Astrocyte (in vitro differentiated cells and primary cell): Measurements from ENCODE around the gene TMEM235. TPM values are rescaled to one million over a fixed set of nuclear protein-coding genes. Genes with fewer than 3 reads are reported as not detected.

Experiments used
- DNase-seq: peaks from one replicate; pipeline ENCODE4 v3.0.0-alpha.2; 2010; ENCODE audit warnings: low read depth
- FAIRE-seq: peaks from 2 replicates; lab custom pipeline; 2011; peaks lifted over from hg19 to GRCh38; lab: Jason Lieb, UNC
- H2AFZ ChIP-seq: 2 replicates; pipeline ENCODE4 v1.6.0; 2012; ENCODE audit warnings: low read depth, low read length, inconsistent platforms
- H3K27ac ChIP-seq: 2 replicates; pipeline ENCODE4 v1.5.1; 2011; ENCODE audit warnings: low read depth, low read length, inconsistent platforms
- H3K27me3 ChIP-seq: 2 replicates; pipeline ENCODE4 v1.6.0; 2011; ENCODE audit warnings: low read length, inconsistent platforms; ENCODE audit not compliant: insufficient read depth
- H3K36me3 ChIP-seq: 2 replicates; pipeline ENCODE4 v1.5.1; 2011; ENCODE audit warnings: low read length, inconsistent platforms; ENCODE audit not compliant: insufficient read depth
- H3K4me1 ChIP-seq: 2 replicates; pipeline ENCODE4 v1.5.1; 2011; ENCODE audit warnings: low read length, inconsistent platforms; ENCODE audit not compliant: insufficient read depth
- H3K4me2 ChIP-seq: 2 replicates; pipeline ENCODE4 v1.6.0; 2012; ENCODE audit warnings: low read length, inconsistent platforms
- H3K4me3 ChIP-seq: 2 replicates; pipeline ENCODE4 v1.5.1; 2011; ENCODE audit warnings: low read depth, mild to moderate bottlenecking, low read length, inconsistent platforms; ENCODE audit not compliant: insufficient read depth
- H3K79me2 ChIP-seq: 2 replicates; pipeline ENCODE4 v1.6.0; 2012; ENCODE audit warnings: mild to moderate bottlenecking, low read length, inconsistent platforms; ENCODE audit not compliant: insufficient read depth
- H3K9ac ChIP-seq: 2 replicates; pipeline ENCODE4 v1.6.0; 2012; ENCODE audit warnings: mild to moderate bottlenecking, low read length, inconsistent platforms
- H3K9me3 ChIP-seq: 2 replicates; pipeline ENCODE4 v1.5.1; 2012; ENCODE audit warnings: low read depth, mild to moderate bottlenecking, low read length, inconsistent platforms; ENCODE audit not compliant: insufficient read depth
- H4K20me1 ChIP-seq: 2 replicates; pipeline ENCODE4 v1.6.0; 2012; ENCODE audit warnings: low read length, inconsistent platforms; ENCODE audit not compliant: insufficient read depth
- H3K27ac Mint-ChIP-seq: one replicate; pipeline ENCODE4 v1.8.0; 2021; ENCODE audit warnings: mild to moderate bottlenecking, mixed read lengths; ENCODE audit not compliant: unreplicated experiment
- H3K27me3 Mint-ChIP-seq: one replicate; pipeline ENCODE4 v1.8.0; 2021; ENCODE audit warnings: low read depth, mixed read lengths; ENCODE audit not compliant: unreplicated experiment
- H3K36me3 Mint-ChIP-seq: one replicate; pipeline ENCODE4 v1.8.0; 2021; ENCODE audit warnings: low read depth, mixed read lengths; ENCODE audit not compliant: unreplicated experiment
- H3K4me1 Mint-ChIP-seq: one replicate; pipeline ENCODE4 v1.8.0; 2021; ENCODE audit warnings: low read depth, mixed read lengths; ENCODE audit not compliant: unreplicated experiment
- H3K4me3 Mint-ChIP-seq: one replicate; pipeline ENCODE4 v1.8.0; 2021; ENCODE audit warnings: mild to moderate bottlenecking, moderate library complexity, mixed read lengths; ENCODE audit not compliant: unreplicated experiment
- H3K9me3 Mint-ChIP-seq: one replicate; pipeline ENCODE4 v1.8.0; 2021; ENCODE audit warnings: mild to moderate bottlenecking, mixed read lengths; ENCODE audit not compliant: unreplicated experiment
- EZH2 ChIP-seq: IDR thresholded peaks from 2 replicates; pipeline ENCODE4 v1.6.1; 2012; ENCODE audit warnings: mild to moderate bottlenecking, low read length, inconsistent platforms; ENCODE audit not compliant: insufficient read depth
- total RNA-seq: library from RNA; stranded (reverse); gene quantifications from 2 replicates; pipeline ENCODE4 v1.2.1, GENCODE V29; 2021
- TF ChIP-seq, protein P1 (sequence below): IDR thresholded peaks from 2 replicates; pipeline ENCODE4 v1.5.1; 2011; ENCODE audit warnings: low read depth, mild to moderate bottlenecking, inconsistent platforms, low read length, moderate library complexity; ENCODE audit not compliant: insufficient read depth

The TMEM235 gene
- total RNA-seq, 1 donor from 2014 or later = not detected

DNA sequence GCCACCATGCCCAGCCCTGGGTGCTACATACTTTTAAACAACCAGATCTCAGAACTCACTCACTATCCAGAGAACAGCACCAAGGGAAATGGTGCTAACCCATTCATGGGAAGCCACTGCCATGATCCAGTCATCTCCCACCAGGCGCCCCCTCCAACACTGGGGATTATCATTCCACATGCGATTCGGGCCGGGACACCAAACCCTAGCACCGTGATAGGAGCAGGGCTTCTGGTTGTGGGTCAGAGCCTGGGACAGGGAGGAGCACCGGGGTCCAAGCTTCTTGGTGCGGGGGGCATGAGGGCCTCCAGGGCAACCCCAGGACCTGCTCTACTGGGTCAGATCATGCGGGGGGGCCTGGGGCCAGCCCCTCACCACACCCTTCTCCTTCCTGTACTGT is 4.5 kb downstream of the TMEM235 start:
- FAIRE-seq (no peak), DNase-seq (no peak)
- Histone ChIP-seq H2AFZ (no peak overlapping the region), H3K4me3 (no peak overlapping the region), H3K79me2 (no peaks in the 10 kb centered on the region), H3K9ac (no peak overlapping the region), H3K9me3 (no peaks in the 10 kb centered on the region), H3K36me3 (no peaks in the 10 kb centered on the region), H4K20me1 (no peaks in the 10 kb centered on the region), H3K27ac (no peak overlapping the region), H3K4me1 (no peaks in the 10 kb centered on the region), H3K27me3 (peaks cover 15% of the 10 kb centered on the region), H3K4me2 (no peak overlapping the region)
- Mint-ChIP-seq H3K36me3 (no peaks in the 10 kb centered on the region), H3K4me1 (no peaks in the 10 kb centered on the region), H3K27me3 (peaks cover 30% of the 10 kb centered on the region), H3K4me3 (no peak overlapping the region), H3K27ac (no peak overlapping the region), H3K9me3 (no peaks in the 10 kb centered on the region)
- TF ChIP-seq, protein P1, sequence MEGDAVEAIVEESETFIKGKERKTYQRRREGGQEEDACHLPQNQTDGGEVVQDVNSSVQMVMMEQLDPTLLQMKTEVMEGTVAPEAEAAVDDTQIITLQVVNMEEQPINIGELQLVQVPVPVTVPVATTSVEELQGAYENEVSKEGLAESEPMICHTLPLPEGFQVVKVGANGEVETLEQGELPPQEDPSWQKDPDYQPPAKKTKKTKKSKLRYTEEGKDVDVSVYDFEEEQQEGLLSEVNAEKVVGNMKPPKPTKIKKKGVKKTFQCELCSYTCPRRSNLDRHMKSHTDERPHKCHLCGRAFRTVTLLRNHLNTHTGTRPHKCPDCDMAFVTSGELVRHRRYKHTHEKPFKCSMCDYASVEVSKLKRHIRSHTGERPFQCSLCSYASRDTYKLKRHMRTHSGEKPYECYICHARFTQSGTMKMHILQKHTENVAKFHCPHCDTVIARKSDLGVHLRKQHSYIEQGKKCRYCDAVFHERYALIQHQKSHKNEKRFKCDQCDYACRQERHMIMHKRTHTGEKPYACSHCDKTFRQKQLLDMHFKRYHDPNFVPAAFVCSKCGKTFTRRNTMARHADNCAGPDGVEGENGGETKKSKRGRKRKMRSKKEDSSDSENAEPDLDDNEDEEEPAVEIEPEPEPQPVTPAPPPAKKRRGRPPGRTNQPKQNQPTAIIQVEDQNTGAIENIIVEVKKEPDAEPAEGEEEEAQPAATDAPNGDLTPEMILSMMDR = no peak
- TF ChIP-seq EZH2 = no peak

DNA sequence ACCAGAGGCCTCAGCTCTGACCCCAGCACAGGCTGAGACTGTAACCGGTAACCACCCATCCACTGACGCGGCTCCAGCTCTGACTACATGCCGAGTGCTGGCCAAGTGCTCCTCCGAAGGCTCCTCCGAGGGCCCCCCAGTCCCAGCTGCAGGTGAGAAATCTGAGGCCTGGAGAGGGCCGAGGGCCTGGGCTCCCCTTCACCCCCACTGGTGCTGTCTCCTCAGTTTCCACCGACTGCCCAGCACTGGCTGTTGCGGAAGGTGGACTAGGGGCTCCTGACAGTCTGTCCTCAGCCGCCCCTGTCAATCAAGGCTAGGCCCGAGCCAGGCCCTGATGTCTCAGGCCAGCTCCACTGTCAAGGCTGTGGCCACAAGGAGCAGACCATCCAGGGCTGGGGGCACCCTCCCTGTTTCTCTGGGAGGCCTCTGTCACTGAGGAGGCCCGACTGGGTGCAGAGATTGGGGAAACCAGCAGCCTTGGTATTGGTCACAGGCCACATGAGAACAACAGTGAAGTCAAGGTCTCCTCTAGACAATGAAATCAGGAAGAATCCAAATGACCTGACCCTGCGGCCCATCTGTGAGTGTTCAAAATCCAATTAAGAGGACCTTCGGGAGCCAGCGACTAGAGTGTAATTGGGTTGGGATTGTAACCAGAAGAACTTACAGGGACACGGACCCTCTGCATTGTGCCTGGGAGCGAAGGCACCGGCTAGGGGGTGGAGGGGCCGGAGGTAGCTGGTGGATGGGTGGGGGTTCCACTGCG is 5.1 kb downstream of the TMEM235 start:
- Histone ChIP-seq H3K4me1 (no peaks in the 10 kb centered on the region), H3K9ac (no peak overlapping the region), H3K79me2 (no peaks in the 10 kb centered on the region), H3K4me2 (no peak overlapping the region), H3K27me3 (peaks cover 9% of the 10 kb centered on the region), H3K9me3 (no peaks in the 10 kb centered on the region), H2AFZ (no peak overlapping the region), H3K4me3 (no peak overlapping the region), H3K36me3 (no peaks in the 10 kb centered on the region), H4K20me1 (no peaks in the 10 kb centered on the region), H3K27ac (no peak overlapping the region)
- FAIRE-seq (no peak), DNase-seq (no peak)
- Mint-ChIP-seq H3K36me3 (peaks cover under 1% of the 10 kb centered on the region), H3K9me3 (no peaks in the 10 kb centered on the region), H3K4me3 (no peak overlapping the region), H3K27ac (no peak overlapping the region), H3K27me3 (peaks cover 24% of the 10 kb centered on the region), H3K4me1 (no peaks in the 10 kb centered on the region)
- no peak for TF ChIP-seq EZH2
- TF ChIP-seq, protein P1 = no peak

GRCh38 chr17:78237401-78238012 is 6.1 kb downstream of the TMEM235 start:
- Histone ChIP-seq H3K9me3 (no peaks in the 10 kb centered on the region), H3K9ac (no peak overlapping the region), H3K36me3 (no peaks in the 10 kb centered on the region), H3K27me3 (peaks cover 5% of the 10 kb centered on the region), H3K4me1 (no peaks in the 10 kb centered on the region), H3K4me3 (no peak overlapping the region), H3K27ac (no peak overlapping the region), H4K20me1 (no peaks in the 10 kb centered on the region), H3K4me2 (no peak overlapping the region), H3K79me2 (no peaks in the 10 kb centered on the region), H2AFZ (no peak overlapping the region)
- H3K27me3 Mint-ChIP-seq = peaks cover 22% of the 10 kb centered on the region
- peaks cover 2% of the 10 kb centered on the region for H3K36me3 Mint-ChIP-seq
- H3K27ac Mint-ChIP-seq = no peak overlapping the region
- no peak overlapping the region for H3K4me3 Mint-ChIP-seq
- H3K4me1 Mint-ChIP-seq = no peaks in the 10 kb centered on the region
- no peak for TF ChIP-seq EZH2
- H3K9me3 Mint-ChIP-seq = no peaks in the 10 kb centered on the region
- DNase-seq (no peak), FAIRE-seq (no peak)
